ENCODE data around the gene RNF220. TPM values are rescaled to one million over a fixed set of nuclear protein-coding genes. Genes with fewer than 3 reads are reported as not detected.

RNF220 gene
- total and polyA plus RNA-seq, 2 of the 13 experiments (the other 11 are each of a cell fraction or from before 2014, with no cell fraction given), result 48.2 to 72.1 TPM

- TF ChIP-seq, protein P1, sequence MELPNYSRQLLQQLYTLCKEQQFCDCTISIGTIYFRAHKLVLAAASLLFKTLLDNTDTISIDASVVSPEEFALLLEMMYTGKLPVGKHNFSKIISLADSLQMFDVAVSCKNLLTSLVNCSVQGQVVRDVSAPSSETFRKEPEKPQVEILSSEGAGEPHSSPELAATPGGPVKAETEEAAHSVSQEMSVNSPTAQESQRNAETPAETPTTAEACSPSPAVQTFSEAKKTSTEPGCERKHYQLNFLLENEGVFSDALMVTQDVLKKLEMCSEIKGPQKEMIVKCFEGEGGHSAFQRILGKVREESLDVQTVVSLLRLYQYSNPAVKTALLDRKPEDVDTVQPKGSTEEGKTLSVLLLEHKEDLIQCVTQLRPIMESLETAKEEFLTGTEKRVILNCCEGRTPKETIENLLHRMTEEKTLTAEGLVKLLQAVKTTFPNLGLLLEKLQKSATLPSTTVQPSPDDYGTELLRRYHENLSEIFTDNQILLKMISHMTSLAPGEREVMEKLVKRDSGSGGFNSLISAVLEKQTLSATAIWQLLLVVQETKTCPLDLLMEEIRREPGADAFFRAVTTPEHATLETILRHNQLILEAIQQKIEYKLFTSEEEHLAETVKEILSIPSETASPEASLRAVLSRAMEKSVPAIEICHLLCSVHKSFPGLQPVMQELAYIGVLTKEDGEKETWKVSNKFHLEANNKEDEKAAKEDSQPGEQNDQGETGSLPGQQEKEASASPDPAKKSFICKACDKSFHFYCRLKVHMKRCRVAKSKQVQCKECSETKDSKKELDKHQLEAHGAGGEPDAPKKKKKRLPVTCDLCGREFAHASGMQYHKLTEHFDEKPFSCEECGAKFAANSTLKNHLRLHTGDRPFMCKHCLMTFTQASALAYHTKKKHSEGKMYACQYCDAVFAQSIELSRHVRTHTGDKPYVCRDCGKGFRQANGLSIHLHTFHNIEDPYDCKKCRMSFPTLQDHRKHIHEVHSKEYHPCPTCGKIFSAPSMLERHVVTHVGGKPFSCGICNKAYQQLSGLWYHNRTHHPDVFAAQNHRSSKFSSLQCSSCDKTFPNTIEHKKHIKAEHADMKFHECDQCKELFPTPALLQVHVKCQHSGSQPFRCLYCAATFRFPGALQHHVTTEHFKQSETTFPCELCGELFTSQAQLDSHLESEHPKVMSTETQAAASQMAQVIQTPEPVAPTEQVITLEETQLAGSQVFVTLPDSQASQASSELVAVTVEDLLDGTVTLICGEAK (IDR thresholded peaks at IDR 0.05), result no peak
- TF ChIP-seq, protein P1 (CRISPR knock-in tag; IDR thresholded peaks at IDR 0.05), result no peak
- TF ChIP-seq PHF8 (CRISPR knock-in tag; IDR thresholded peaks at IDR 0.05), result no peak
- no peak for TF ChIP-seq ZNF205 (CRISPR knock-in tag; IDR thresholded peaks at IDR 0.05)
- TF ChIP-seq SSRP1 (CRISPR knock-in tag; IDR thresholded peaks at IDR 0.05), result no peak
- TF ChIP-seq ZNF24 (IDR thresholded peaks at IDR 0.05), result no peak
- TF ChIP-seq MBD4 (IDR thresholded peaks at IDR 0.05; ENCODE audit: borderline replicate concordance, low read length), result no peak
- TF ChIP-seq, protein P2, sequence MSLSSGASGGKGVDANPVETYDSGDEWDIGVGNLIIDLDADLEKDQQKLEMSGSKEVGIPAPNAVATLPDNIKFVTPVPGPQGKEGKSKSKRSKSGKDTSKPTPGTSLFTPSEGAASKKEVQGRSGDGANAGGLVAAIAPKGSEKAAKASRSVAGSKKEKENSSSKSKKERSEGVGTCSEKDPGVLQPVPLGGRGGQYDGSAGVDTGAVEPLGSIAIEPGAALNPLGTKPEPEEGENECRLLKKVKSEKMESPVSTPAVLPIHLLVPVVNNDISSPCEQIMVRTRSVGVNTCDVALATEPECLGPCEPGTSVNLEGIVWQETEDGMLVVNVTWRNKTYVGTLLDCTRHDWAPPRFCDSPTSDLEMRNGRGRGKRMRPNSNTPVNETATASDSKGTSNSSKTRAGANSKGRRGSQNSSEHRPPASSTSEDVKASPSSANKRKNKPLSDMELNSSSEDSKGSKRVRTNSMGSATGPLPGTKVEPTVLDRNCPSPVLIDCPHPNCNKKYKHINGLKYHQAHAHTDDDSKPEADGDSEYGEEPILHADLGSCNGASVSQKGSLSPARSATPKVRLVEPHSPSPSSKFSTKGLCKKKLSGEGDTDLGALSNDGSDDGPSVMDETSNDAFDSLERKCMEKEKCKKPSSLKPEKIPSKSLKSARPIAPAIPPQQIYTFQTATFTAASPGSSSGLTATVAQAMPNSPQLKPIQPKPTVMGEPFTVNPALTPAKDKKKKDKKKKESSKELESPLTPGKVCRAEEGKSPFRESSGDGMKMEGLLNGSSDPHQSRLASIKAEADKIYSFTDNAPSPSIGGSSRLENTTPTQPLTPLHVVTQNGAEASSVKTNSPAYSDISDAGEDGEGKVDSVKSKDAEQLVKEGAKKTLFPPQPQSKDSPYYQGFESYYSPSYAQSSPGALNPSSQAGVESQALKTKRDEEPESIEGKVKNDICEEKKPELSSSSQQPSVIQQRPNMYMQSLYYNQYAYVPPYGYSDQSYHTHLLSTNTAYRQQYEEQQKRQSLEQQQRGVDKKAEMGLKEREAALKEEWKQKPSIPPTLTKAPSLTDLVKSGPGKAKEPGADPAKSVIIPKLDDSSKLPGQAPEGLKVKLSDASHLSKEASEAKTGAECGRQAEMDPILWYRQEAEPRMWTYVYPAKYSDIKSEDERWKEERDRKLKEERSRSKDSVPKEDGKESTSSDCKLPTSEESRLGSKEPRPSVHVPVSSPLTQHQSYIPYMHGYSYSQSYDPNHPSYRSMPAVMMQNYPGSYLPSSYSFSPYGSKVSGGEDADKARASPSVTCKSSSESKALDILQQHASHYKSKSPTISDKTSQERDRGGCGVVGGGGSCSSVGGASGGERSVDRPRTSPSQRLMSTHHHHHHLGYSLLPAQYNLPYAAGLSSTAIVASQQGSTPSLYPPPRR (CRISPR knock-in tag; IDR thresholded peaks at IDR 0.05; ENCODE audit: borderline replicate concordance), result no peak
- no peak for TF ChIP-seq LRRFIP1 (CRISPR knock-in tag; conservative IDR thresholded peaks at IDR 0.05)
- TF ChIP-seq MTF1 (CRISPR knock-in tag; IDR thresholded peaks at IDR 0.05), result no peak
- TF ChIP-seq SP5 (CRISPR knock-in tag; IDR thresholded peaks at IDR 0.05; ENCODE audit: borderline replicate concordance, low read depth), result no peak
- TF ChIP-seq ZNF670 (CRISPR knock-in tag; IDR thresholded peaks at IDR 0.05; ENCODE audit: borderline replicate concordance), result no peak
Measured at GRCh38 chr1:44484155-44484688, 79.2 kb downstream of the RNF220 start (continued).
